K562 (cell line): ENCODE results near the gene FBLIM1. TPM values are rescaled to one million over a fixed set of nuclear protein-coding genes. Genes with fewer than 3 reads are reported as not detected.
A peak's percentile ranks its signal among the peaks of the same experiment; 100 is the strongest.

ENCODE experiments used
- ATAC-seq: fragments of 200-7000 bp; cut with Tn5 transposase; 3 replicates; pipeline ENCODE4 v1.9.1; 2020; ENCODE audit warnings: moderate library complexity
- BruUV-seq: library from RNA; stranded (reverse); fragments of 400-500 nt; replicated peaks from 2 replicates; lab custom pipeline; 2021; lab: Mats Ljungman, UMichigan
- CTCF ChIA-PET: fragments of 300-600 bp; formaldehyde crosslinking; extraction: SDS; loops from one replicate; lab custom pipeline; 2021; ENCODE audit warnings: low intra/inter-chr PET ratio; lab: Yijun Ruan, JAX
- POLR2A ChIA-PET: fragments of 300-600, 350-650 bp; sonication (Branson Sonifier 250); formaldehyde crosslinking; extraction: SDS; loops from one replicate; lab custom pipeline; 2021; ENCODE audit warnings: antibody characterized with exemption, inconsistent platforms; lab: Yijun Ruan, JAX
- DNase-seq, 4 experiments: peaks; one replicate each; pipeline versions ENCODE4 v3.0.0 to v3.0.0-alpha.2; 2011 to 2018; ENCODE audit warnings: low spot score in 3 of 4, mixed read lengths in 3 of 4; ENCODE audit errors: extremely low read depth in 1 of 4
- FAIRE-seq: peaks from 2 replicates; lab custom pipeline; 2011; peaks lifted over from hg19 to GRCh38; lab: Jason Lieb, UNC
- H2AFZ ChIP-seq: 2 replicates; pipeline ENCODE4 v1.6.0; 2011; ENCODE audit warnings: low read depth, low read length, control low read depth, inconsistent platforms
- H3K27ac ChIP-seq: fragments of 200-600 bp; 3 replicates; pipeline ENCODE4 v1.8.0; 2011; ENCODE audit warnings: low read depth, mild to moderate bottlenecking, control low read depth, inconsistent platforms, low read length, moderate library complexity, mixed read lengths; ENCODE audit errors: extremely low read depth
- H3K27me3 ChIP-seq, 2 experiments: fragments of 300-600 bp in 1 of 2; 2 replicates in 1 of 2; 3 replicates in 1 of 2; pipeline versions ENCODE4 v1.6.0 to v1.8.0; 2011; ENCODE audit warnings: inconsistent platforms in 2 of 2, low read length in 2 of 2, mild to moderate bottlenecking in 1 of 2, mixed read lengths in 1 of 2, moderate library complexity in 1 of 2; ENCODE audit not compliant: control insufficient read depth in 2 of 2, insufficient read depth in 2 of 2
- H3K36me3 ChIP-seq: fragments of 300-600 bp; 3 replicates; pipeline ENCODE4 v1.8.0; 2011; ENCODE audit warnings: mild to moderate bottlenecking, low read length, inconsistent platforms; ENCODE audit not compliant: control insufficient read depth, insufficient read depth
- H3K4me1 ChIP-seq, 2 experiments: fragments of 200-600 bp in 1 of 2; replicated peaks in 1 of 2; 2 replicates in 1 of 2; 3 replicates in 1 of 2; pipeline versions ENCODE4 v1.5.1 to v1.8.0; 2011; ENCODE audit warnings: inconsistent platforms in 2 of 2, low read length in 2 of 2, mild to moderate bottlenecking in 1 of 2, mixed read lengths in 1 of 2, moderate library complexity in 1 of 2; ENCODE audit not compliant: control insufficient read depth in 2 of 2, insufficient read depth in 2 of 2
- H3K4me2 ChIP-seq: 2 replicates; pipeline ENCODE4 v1.6.1; 2011; ENCODE audit warnings: low read length, control low read depth, inconsistent platforms, mixed read lengths; ENCODE audit not compliant: insufficient read depth
- H3K4me3 ChIP-seq: fragments of 200-600 bp; sonication (generic), shearing (Covaris generic); 2 replicates; pipeline ENCODE4 v1.5.1; 2016; ENCODE audit warnings: control low read depth, inconsistent platforms
- H3K79me2 ChIP-seq: fragments of 200-600 bp; 3 replicates; pipeline ENCODE4 v1.8.0; 2011; ENCODE audit warnings: low read length, inconsistent platforms; ENCODE audit not compliant: control insufficient read depth, insufficient read depth
- H3K9ac ChIP-seq, 2 experiments: 2 replicates each; pipeline versions ENCODE4 v1.6.0 to v1.6.1; 2011; ENCODE audit warnings: low read depth in 2 of 2, low read length in 2 of 2, control low read depth in 1 of 2, inconsistent platforms in 1 of 2, mild to moderate bottlenecking in 1 of 2, mixed read lengths in 1 of 2; ENCODE audit not compliant: insufficient read depth in 1 of 2
- H3K9me1 ChIP-seq: one replicate; pipeline ENCODE4 v1.6.0; 2011; ENCODE audit warnings: inconsistent platforms, mild to moderate bottlenecking, low read length, moderate library complexity; ENCODE audit not compliant: control insufficient read depth, insufficient read depth
- H3K9me3 ChIP-seq: replicated peaks from 2 replicates; pipeline ENCODE4 v1.5.1; 2011; ENCODE audit warnings: low read depth, low read length, inconsistent platforms; ENCODE audit not compliant: control insufficient read depth, insufficient read depth
- H4K20me1 ChIP-seq: replicated peaks from 2 replicates; pipeline ENCODE4 v1.6.1; 2011; ENCODE audit warnings: low read length, inconsistent platforms, mixed read lengths; ENCODE audit not compliant: control insufficient read depth, insufficient read depth
- MYC ChIP-seq, 2 experiments: fragments of 250-450 bp in 1 of 2; sonication (Bioruptor Pico) in 1 of 2; IDR thresholded peaks; 2 replicates each; pipeline versions ENCODE4 v1.5.1 to v1.6.1; 2012 to 2021; ENCODE audit warnings: low read depth in 2 of 2, borderline replicate concordance in 1 of 2, improper control_type of control experiment in 1 of 2, low read length in 1 of 2, mild to moderate bottlenecking in 1 of 2, moderate library complexity in 1 of 2
- OTX1 ChIP-seq: fragments of 450-650 bp; formaldehyde crosslinking; IDR thresholded peaks from 2 replicates; pipeline ENCODE4 v1.4.0; 2022; ENCODE audit warnings: mild to moderate bottlenecking
- RBM39 ChIP-seq: fragments of 200-400 bp; formaldehyde crosslinking; optimal IDR thresholded peaks from 2 replicates; pipeline ENCODE3; 2018; ENCODE audit warnings: low read depth, low read length
- ZKSCAN1 ChIP-seq: fragments of 150-350 bp; IDR thresholded peaks from 2 replicates; pipeline ENCODE4 v1.6.1; 2016; ENCODE audit warnings: low read depth, low read length
- WGBS: fragments of 100-300 bp; shearing (Covaris generic); methylation state at CpG from one replicate; pipeline ENCODE4 v1.1.6; 2016; ENCODE audit warnings: low coverage, mixed read lengths; ENCODE audit not compliant: insufficient coverage; ENCODE audit errors: missing lambda C conversion rate; 5-methylcytosine and 5-hydroxymethylcytosine counted together
- in situ Hi-C: fragments of 300-500 bp; cut with MboI; formaldehyde crosslinking; loops from 4 replicates; pipeline ENCODE4 v1.15.0; 2018; ENCODE audit warnings: inconsistent platforms, mixed read lengths
- intact Hi-C: fragments of 100-400 bp; cut with micrococcal nuclease; formaldehyde crosslinking; loops from 2 replicates; pipeline ENCODE4 v1.14.2; 2022
- polyA plus RNA-seq, 8 experiments: library from polyadenylated mRNA; depleted of rRNA in 4 of 8; stranded (reverse) in 5 of 8; unstranded in 3 of 8; fragments of >200 nt; fragmentation: Nextera tagmentation in 2 of 8; fragmentation: Illumina TruSeq in 1 of 8; extraction: Ambion mirVana in 2 of 8; extraction: Trizol in 1 of 8; gene quantifications; 2 replicates each; pipeline versions ENCODE4 v1.2.1 to v1.2.3, GENCODE V29; 2011 to 2014; ENCODE audit warnings: inconsistent platforms in 1 of 8, missing spikeins in 1 of 8
- total RNA-seq, 7 experiments: library from RNA; depleted of rRNA in 6 of 7; stranded (reverse); fragments of >200 nt in 6 of 7; fragmentation: Illumina TruSeq in 2 of 7; extraction: Trizol in 2 of 7; gene quantifications; 2 replicates each; pipeline versions ENCODE4 v1.2.1 to v1.2.3, GENCODE V29; 2011 to 2021; ENCODE audit warnings: low replicate concordance in 1 of 7

The FBLIM1 gene
- total and polyA plus RNA-seq, 9 of the 15 experiments (the other 6 are each of a cell fraction or from before 2014, with no cell fraction given) = 0.14 to 0.24 TPM; not detected in 7

- TF ChIP-seq MYC (IDR thresholded peaks at IDR 0.05; ENCODE audit: low read depth, low read length) (no peak), MYC (CRISPR knock-in tag; IDR thresholded peaks at IDR 0.05; ENCODE audit: borderline replicate concordance, low read depth) (no peak), RBM39 (no peak)
- TF ChIP-seq, all 486 proteins: peak for 2
Measured at GRCh38 chr1:15755646-15756040, 3.0 kb upstream of the FBLIM1 start (continued).

- ChIA-PET CTCF (no interaction called here), POLR2A (interaction anchor here (1.0 to 1.4 kb wide), 3 partner anchors 8 to 10 kb away, joined by 4 to 6 read pairs (median 4); no protein-coding TSS in a partner anchor)
- no peaks in the 10 kb centered on the region for H3K9me1 ChIP-seq
- intact Hi-C loops = no loop called here
- in situ Hi-C loops = no loop called here
- no peaks in the 10 kb centered on the region for H3K9me3 ChIP-seq
- no peaks in the 10 kb centered on the region for H3K79me2 ChIP-seq
- BruUV-seq = no TSS peak
- H3K9ac ChIP-seq = peak overlapping the region in 1 of 2 experiments; percentile 13; a peak in 1 of 4 replicates
- H3K4me1 ChIP-seq = peaks cover 9 to 36% of the 10 kb centered on the region in 2 experiments; a peak in 4 of 5 replicates
- peaks cover 9% of the 10 kb centered on the region for H4K20me1 ChIP-seq
- TF ChIP-seq OTX1 (CRISPR knock-in tag) (no peak), ZKSCAN1 (0 out of 2 replicates have a peak, but pooled peaks have one; percentile 31)
- H3K36me3 ChIP-seq = no peaks in the 10 kb centered on the region
- peaks cover 26 to 44% of the 10 kb centered on the region in 2 experiments; a peak in 4 of 5 replicates for H3K27me3 ChIP-seq
- no peak overlapping the region for H2AFZ ChIP-seq
- FAIRE-seq = no peak
- DNase-seq = no peak
- WGBS = 17% methylated on average over 21 of the region's 21 CpGs
- no peak overlapping the region for H3K4me2 ChIP-seq
- H3K4me3 ChIP-seq = no peak overlapping the region
- H3K27ac ChIP-seq = no peak overlapping the region
- ATAC-seq = no peak
Measured at GRCh38 chr1:15756143-15757015, 2.2 kb upstream of the FBLIM1 start.
